SU-DHL-6 (cell line): Measurements from ENCODE around the gene TBC1D8.

Source experiments
- CTCF ChIP-seq: fragments of 200-600 bp; sonication (generic); IDR thresholded peaks from one replicate; pipeline ENCODE4 v1.5.1; 2017; ENCODE audit warnings: antibody characterized with exemption, mild to moderate bottlenecking, low read length, moderate library complexity; ENCODE audit not compliant: insufficient read depth, poor library complexity, severe bottlenecking
- EZH2phosphoT487 ChIP-seq: fragments of 200-600 bp; sonication (generic), shearing (Covaris generic); conservative IDR thresholded peaks from 2 replicates; pipeline ENCODE4 v1.6.1; 2018; ENCODE audit warnings: mild to moderate bottlenecking, antibody characterized with exemption, low read length, moderate library complexity, mixed read lengths

- no peak for TF ChIP-seq CTCF
- no peak for TF ChIP-seq EZH2phosphoT487
Measured at GRCh38 chr2:101120124-101120996, 30.8 kb downstream of the TBC1D8 start.
